HG03457 (cell line): ENCODE data around the gene OR10D3.
"Not testable (repeated sequence)": the region's sequence is repeated elsewhere in the genome, so short reads cannot be mapped to it uniquely, and the experiment has no call there.

Source experiments
- ATAC-seq: cut with Tn5 transposase; IDR thresholded peaks from one replicate; pipeline ENCODE4 v1.9.1; 2021; ENCODE audit warnings: moderate number of reproducible peaks; ENCODE audit not compliant: unreplicated experiment

OR10D3 gene

DNA sequence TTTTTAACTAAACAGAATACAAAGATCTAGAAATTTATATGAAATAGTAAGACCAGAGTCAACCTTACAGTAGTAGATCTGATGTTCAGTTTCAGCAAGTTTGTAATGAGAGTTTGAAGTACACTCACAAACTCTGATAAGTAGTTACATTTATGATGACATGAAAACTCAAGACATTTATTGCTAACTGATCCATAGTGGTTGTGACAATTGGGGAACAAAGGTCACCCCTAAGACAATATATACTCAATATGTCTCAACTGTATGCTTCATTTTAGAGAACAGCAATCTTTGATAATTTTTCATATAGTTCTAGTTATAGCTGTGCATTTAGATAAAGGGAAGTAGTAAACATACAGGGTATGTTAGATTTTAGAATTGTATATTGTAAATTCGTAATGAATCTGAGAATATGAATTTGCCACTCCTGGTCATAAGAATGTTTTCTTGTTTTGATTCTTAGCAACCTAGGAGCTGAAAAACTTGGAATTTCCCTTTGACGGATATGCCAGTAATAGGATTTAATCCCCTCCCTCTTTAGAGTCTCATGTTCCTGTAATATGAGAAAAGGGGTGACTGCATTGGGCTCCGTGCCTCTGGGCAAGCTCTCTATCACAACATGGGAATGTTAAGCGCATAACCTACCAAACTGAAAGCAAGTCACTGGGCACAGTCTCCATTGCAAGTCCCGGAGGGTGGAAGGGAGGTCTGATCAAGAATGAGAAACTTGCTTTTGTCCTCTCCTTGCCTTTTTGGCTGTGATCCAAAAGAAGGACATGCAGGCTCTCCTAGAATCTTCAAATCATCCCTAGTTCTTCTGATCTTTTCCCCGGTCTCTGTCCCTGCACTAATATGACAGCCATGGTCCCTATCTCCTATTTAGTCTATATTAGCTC is 11.4 kb downstream of the OR10D3 start:
- ATAC-seq = no peak

DNA sequence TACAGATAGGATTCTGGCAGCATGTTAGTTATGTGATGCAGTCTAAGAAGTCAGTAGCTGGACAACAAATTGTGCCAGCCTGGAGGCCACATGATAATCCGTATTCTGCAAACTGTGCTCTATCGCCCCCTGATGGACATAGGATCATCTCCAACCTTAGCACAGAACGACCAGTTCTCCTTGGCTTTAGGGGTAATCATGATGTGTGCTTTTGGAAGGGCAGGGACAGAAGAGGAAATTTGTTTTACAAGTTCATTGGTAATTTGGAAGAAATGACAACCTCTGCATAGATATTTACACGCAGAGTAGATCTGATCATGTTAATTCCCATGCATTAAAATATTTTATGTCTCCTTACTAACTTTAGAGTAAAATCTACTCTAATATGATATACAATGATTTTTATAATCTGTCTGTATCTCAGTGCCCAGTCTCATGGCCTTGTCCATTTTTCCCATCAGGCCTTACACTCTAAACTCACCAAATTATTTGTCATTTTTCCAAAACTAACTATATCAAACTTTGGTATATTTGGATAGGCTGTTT is 12.1 kb downstream of the OR10D3 start:
- ATAC-seq = peak; percentile 69

DNA sequence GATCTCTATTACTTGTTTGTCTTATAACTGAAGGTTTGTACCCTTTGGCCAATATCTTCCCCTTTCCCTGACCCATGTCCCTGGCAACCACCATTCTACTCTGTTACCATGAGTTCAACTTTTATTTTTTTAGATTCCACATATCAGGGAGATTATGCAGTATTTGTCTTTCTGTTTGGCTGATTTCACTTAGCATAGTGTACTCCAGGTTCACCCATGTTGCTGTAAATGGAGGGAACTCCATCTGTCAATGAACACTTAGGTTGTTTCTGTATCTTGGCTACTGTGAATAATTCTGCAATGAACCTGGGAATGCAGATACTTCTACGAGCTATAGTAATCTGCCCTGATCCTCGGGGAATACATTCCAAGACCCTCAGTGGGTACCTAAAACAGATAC is 14.9 kb downstream of the OR10D3 start:
- ATAC-seq = no peak

DNA sequence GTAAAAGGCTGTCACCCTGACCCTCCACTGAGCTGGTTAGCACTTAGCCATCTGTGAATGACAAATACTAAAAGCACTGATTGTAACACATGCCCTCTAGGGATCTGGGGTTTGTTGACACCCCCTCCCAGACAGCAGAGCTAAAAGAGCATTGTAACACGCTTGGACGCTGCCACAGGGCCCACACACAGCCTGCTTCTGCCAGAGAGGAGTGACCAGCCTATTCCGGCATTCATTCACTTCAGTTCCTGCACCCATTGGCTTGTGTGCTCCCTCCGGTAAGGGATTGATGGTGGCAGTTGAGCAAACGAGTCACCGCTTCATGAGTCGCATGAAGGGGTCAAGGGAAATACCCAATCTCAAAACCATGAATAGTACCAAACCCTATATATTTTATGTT is 15.8 kb downstream of the OR10D3 start:
- ATAC-seq = no peak

DNA sequence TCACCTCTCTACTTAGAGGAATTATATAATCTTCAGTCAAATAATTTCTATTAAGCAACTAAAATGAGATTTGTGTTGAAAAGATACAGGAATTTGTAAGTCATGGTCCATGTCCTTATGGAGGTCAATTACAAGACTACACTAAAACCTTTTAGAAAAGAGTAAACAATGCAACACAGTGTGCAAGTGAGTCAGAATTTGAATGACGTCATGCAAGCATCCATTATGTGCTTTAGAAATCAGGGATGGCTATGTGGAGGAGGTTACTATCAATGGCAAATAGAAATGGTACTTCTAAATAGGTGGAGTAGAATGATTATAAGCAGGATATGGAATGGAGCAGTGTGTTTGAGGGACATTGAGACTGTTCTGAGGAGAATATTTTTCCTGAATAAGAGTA is 16.6 kb downstream of the OR10D3 start:
- no peak for ATAC-seq

DNA sequence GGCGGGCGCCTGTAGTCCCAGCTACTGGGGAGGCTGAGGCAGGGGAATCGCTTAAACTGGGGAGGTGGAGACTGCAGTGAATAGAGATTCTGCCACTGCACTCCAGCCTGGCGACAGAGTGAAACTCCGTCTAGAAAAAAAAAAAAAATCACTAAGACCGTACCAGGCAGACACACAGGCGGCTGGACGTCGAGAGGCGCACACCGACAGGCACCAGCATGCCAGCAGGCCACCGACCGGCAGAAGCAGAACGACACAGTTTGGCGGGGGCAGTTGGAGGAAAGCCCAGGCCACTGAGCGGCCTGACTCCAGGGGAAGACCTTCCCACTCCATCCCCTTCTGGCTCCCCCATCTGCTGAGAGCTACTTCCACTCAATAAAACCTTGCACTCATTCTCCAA is 17.5 kb downstream of the OR10D3 start:
- no peak for ATAC-seq

DNA sequence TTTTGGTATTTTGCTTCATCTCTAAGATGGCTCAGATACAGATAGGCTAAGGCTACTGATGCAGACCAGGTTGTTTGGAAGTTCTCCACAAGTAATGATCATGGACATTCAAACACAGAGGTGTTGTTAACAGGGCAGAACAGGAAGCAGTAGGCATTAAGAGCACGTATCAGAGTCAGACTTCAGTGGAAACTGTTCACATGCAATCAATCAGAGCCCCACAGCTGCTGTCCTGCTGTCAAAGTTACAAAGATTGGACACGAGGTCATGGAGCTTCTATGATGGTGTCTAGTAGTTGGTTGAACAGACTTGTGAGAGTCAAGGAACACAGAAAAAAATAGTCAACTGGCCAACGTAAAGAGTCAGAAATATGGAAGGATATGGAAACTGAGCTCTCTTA is 19.8 kb downstream of the OR10D3 start:
- no peak for ATAC-seq

DNA sequence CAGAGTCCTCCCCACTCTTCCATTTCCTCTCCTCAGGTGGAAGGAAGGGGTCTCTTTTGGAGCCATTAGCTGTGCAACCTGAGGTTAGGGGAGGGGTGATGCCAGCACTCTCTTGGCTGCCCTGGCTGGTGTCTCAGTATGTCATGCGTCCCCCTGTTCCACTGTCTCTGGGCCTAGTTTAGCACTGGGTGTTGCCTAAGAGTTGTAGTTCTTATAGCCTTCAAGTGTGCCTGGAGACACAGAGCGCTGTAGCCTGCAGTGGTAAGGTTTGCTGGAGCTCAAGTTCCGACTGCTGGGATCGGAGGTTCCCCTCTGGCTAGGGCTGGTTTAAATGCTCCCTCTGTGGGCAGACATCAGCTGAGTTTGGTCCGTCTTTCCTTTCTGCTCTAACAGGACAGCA is 20.9 kb downstream of the OR10D3 start:
- ATAC-seq = no peak

DNA sequence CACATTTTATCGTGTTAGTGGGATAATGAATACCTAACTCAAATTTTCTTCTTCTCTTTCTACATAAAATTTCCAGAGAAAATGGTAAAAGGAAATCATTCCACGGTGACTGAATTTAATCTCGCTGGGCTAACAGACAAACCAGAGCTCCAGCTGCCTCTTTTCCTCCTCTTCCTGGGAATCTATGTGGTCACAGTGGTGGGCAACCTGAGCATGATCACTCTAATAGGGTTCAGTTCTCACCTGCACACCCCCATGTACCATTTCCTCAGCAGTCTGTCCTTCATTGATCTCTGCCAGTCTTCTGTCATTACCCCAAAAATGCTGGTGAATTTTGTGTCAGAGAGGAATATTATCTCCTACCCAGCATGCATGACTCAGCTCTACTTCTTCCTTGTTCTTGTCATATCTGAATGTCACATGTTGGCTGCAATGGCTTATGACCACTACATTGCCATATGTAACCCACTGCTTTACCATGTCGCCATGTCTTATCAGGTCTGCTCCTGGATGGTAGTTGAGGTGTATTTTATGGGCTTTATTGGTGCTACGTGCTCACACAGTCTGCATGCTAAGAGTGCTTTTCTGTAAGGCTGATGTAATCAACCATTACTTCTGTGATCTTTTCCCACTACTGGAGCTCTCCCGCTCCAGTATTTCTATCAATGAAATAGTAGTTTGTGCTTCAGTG is 24.1 kb downstream of the OR10D3 start:
- no peak for ATAC-seq

DNA sequence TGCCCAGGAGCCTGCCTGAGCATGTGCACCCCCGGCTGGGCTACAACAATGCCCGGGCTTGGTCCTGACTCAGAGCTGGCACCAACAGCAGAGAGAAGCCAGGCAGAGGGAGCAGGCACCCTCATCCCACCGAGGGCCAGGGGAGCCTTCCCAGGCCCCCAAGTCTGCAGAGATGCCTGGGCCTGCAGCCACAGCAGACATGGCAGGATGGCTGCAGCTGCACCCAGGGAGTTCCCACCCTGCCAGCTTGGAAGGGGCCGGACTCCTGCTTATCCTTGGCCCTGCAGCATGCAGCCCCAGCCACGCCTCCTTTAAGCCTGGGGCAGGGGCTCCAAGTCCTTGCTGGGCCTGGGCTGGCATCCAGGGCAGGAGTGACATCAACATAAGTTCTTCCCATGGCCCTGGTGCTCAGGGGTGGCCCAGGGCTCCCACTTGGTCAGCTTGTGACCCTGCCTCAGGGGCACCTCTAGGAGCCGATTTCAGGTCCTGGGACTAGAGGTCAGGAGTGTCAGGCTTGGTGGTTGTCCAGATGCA is 26.7 kb downstream of the OR10D3 start:
- ATAC-seq = no peak

DNA sequence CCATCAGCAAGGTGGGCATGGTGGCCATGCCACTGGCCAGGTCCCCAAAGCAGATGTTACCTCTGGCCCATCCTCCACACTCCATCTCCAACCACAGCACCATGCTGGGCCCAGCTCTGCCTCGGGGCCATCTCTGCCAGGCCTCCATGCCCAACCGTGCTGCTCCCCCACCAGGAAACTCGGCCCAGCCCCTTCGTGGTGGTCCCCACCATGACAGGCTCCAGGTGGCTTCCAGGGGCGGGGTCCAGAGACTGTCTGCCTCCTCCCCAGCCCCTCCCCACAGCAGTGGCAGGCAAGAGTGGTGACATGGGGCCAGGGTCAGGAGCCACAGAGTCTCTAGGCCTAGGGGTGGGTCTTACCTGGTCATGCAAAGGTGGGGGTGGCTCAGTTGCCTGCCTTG is 27.3 kb downstream of the OR10D3 start:
- no peak for ATAC-seq

DNA sequence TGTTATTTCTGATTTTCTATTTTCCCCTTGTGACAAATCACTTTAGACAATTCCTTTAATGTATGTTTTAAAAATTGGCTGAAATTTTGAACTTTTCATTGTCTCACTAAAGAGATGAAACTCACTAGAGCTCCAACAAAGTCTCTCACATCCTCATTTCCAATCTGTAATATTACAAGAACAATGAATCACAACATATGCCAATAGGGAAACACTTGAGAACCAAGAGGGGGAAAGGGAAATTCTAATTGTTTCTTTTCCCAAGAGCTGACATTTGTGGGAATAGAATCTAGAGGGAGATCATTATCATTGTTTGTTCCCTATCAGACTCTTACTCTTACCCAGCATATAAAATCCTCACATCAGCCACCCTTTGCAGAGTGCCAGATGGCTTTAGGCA is 28.2 kb downstream of the OR10D3 start:
- no peak for ATAC-seq

DNA sequence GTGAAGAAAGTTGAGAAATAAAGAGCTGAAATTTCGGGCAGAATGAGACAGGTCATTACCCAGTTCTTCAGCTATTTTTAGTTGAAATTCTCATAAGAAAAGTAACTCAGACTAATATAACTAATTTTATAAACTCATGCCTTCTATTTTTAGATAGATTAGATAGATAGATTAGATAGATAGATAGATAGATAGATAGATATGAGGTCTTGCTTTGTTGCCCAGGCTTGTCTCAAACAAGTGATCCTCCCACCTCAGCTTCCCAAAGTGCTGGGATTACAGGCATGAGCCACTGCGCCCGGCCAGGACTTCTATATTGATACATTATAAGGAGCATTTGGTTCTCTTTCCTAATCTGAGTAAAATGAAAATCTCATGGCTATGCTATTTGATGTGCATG is 30.9 kb downstream of the OR10D3 start:
- no peak for ATAC-seq

DNA sequence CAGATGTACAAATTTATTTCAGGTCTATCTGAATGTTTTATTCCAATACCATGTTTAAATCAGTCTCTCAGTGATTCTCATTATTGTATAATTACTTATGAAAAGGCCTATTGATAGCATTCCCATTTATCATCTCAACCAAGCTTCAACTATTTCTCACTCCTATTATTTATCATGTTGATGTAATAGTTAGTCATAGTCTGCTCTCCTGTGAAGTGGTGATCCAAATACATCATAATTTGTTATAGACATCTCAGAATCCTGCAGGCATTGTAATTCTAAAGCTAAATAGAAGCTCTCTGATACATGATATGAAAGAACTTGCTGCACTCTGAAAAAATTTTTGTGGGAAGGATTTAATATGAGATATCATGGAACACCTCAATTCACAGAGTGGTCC is 36.0 kb downstream of the OR10D3 start:
- no peak for ATAC-seq

DNA sequence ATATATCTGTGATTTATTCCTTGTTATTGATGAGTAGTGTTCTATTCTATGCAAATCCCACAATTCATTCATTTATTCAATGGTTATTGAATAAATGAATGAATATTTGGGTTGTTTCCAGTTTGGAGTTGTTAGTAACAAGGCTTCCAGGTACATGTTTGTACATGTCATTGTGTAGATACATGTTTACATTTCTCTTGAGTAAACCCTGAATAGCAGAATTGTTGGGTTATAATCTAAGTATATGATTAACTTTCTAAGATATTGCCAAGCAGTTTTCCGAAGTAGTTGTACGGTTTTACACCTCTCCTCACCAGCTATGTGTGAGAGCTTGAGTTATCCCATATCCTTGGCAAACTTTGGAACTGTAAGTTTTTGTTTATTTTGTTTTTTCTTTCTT is 39.3 kb downstream of the OR10D3 start:
- no peak for ATAC-seq

DNA sequence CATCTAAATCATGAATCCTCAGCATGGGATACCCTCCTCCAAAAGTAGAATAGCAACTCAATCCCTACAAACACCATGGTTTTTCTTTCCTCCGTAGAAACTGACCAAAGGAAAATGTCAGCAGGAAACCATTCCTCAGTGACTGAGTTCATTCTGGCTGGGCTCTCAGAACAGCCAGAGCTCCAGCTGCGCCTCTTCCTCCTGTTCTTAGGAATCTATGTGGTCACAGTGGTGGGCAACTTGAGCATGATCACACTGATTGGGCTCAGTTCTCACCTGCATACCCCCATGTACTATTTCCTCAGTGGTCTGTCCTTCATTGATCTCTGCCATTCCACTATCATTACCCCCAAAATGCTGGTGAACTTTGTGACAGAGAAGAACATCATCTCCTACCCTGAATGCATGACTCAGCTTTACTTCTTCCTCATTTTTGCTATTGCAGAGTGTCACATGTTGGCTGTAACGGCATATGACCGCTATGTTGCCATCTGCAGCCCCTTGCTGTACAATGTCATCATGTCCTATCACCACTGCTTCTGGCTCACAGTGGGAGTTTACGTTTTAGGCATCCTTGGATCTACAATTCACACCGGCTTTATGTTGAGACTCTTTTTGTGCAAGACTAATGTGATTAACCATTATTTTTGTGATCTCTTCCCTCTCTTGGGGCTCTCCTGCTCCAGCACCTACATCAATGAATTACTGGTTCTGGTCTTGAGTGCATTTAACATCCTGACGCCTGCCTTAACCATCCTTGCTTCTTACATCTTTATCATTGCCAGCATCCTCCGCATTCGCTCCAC is 41.7 kb downstream of the OR10D3 start:
- not testable (repeated sequence) for ATAC-seq

DNA sequence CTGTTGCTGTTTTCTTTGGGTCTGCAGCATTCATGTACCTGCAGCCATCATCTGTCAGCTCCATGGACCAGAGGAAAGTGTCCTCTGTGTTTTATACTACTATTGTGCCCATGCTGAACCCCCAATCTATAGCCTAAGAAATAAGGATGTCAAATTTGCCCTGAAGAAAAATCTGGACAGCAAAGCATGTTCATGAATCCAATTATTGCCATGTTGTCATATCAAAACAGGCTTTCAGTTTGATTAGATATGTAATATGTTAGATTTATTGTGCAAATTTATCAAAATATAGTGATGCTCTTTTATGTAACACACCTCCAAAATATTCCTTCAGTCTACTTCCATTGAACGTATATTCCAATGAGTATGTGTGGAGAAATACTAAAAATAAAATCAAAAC is 42.3 kb downstream of the OR10D3 start:
- no peak for ATAC-seq

DNA sequence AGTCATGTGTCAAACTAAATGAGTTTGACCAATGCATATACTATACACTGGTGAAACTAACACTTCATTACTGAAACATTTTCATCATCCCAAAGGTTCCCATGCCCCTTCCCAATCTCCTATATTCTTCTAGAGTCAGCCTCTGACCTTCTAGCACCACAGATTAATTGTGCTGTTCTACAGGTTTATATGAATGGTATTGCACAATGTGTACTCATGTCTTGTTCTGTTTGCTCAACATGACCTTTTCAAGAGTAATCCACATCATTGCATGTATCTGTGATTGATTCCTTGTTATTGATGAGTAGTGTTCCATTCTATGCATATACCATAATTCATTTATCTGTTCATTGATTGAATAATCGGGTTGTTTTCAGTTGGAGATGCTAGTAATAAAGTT is 50.2 kb downstream of the OR10D3 start:
- ATAC-seq = no peak
